ENCODE results near the gene MALL. TPM values are rescaled to one million over a fixed set of nuclear protein-coding genes. Genes with fewer than 3 reads are reported as not detected.

The MALL gene
- polyA plus RNA-seq, 2 of the 4 experiments (the other 2 are of a cell fraction), result 77.8 to 123 TPM

DNA sequence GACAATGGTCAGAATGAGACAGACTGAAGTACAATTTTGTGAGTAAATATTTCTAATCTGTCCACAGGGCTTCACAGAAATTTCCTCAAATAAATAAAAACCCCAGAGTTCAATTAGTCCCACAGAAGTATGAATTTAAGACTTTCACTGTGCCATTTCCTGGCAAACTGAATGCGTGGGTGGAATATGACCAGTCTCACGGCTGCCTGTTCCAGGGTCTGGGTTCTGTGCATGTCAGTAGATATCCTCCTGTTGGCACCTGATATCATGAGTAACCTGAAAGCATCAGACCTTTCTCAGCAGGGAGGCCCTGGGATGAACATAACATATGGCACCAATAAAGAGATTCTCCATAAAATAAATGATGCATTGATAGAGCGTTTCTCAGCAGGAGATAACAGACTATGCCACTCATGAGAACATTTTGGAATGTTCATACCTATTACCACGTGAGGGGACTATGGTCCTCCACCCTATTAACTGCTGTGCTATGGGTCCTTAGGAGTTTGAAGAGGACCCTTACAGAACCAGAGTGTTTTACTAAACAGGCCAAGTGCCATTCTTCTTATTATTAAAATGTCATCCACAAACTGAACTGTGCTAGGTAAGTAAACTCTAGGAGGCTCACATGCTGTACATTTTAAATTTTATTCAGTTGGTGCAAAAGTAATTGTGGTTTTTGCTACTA is 10.6 kb upstream of the MALL start:
- no peak overlapping the region for H3K4me3 ChIP-seq
- no peak for DNase-seq (ENCODE audit: low read depth in 1 of 2, low spot score in 1 of 2)
- no peaks in the 10 kb centered on the region for H3K4me1 ChIP-seq
- 77% methylated on average over 4 of the region's 4 CpGs for WGBS (ENCODE audit: missing lambda C conversion rate)
- no peak overlapping the region for H3K27ac ChIP-seq
- H3K9me3 ChIP-seq, result no peaks in the 10 kb centered on the region
- ATAC-seq, result no peak
- no peak for FAIRE-seq
- TF ChIP-seq HDAC2 (IDR thresholded peaks at IDR 0.05), result no peak
- no peak for TF ChIP-seq FOXS1 (CRISPR knock-in tag; IDR thresholded peaks at IDR 0.05)
- TF ChIP-seq SMC3 (IDR thresholded peaks at IDR 0.05), result no peak
- TF ChIP-seq, protein P1, sequence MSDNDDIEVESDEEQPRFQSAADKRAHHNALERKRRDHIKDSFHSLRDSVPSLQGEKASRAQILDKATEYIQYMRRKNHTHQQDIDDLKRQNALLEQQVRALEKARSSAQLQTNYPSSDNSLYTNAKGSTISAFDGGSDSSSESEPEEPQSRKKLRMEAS (IDR thresholded peaks at IDR 0.05), result no peak
- TF ChIP-seq EP300 (IDR thresholded peaks at IDR 0.05), result no peak
- TF ChIP-seq ZNF302 (CRISPR knock-in tag; IDR thresholded peaks at IDR 0.05), result no peak
- TF ChIP-seq ESRRA (IDR thresholded peaks at IDR 0.05; ENCODE audit: borderline replicate concordance, low read length), result no peak
- TF ChIP-seq, protein P2, sequence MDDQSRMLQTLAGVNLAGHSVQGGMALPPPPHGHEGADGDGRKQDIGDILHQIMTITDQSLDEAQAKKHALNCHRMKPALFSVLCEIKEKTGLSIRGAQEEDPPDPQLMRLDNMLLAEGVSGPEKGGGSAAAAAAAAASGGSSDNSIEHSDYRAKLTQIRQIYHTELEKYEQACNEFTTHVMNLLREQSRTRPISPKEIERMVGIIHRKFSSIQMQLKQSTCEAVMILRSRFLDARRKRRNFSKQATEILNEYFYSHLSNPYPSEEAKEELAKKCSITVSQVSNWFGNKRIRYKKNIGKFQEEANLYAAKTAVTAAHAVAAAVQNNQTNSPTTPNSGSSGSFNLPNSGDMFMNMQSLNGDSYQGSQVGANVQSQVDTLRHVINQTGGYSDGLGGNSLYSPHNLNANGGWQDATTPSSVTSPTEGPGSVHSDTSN (IDR thresholded peaks at IDR 0.05), result no peak
- no peak for TF ChIP-seq RAD21 (conservative IDR thresholded peaks at IDR 0.05 in 1 of 2, IDR thresholded peaks at IDR 0.05 in 1 of 2)
- TF ChIP-seq BHLHE40 (IDR thresholded peaks at IDR 0.05; ENCODE audit: low read depth, low read length), result no peak
- no peak for TF ChIP-seq CHD2 (IDR thresholded peaks at IDR 0.05; ENCODE audit: low read length, partially characterized antibody)
- no peak for TF ChIP-seq EHMT2 (IDR thresholded peaks at IDR 0.05; ENCODE audit: low read depth)
- TF ChIP-seq NFE2L2 (conservative IDR thresholded peaks at IDR 0.05; ENCODE audit: low read length), result no peak
- ChIA-PET POLR2A (no interaction called here), CTCF (interaction anchor here (2.0 kb wide), 1 partner anchor 10 kb away, joined by 12 read pairs; the partner anchor contains the start of gene MALL)
- no peak overlapping the region for H3K4me2 ChIP-seq

DNA sequence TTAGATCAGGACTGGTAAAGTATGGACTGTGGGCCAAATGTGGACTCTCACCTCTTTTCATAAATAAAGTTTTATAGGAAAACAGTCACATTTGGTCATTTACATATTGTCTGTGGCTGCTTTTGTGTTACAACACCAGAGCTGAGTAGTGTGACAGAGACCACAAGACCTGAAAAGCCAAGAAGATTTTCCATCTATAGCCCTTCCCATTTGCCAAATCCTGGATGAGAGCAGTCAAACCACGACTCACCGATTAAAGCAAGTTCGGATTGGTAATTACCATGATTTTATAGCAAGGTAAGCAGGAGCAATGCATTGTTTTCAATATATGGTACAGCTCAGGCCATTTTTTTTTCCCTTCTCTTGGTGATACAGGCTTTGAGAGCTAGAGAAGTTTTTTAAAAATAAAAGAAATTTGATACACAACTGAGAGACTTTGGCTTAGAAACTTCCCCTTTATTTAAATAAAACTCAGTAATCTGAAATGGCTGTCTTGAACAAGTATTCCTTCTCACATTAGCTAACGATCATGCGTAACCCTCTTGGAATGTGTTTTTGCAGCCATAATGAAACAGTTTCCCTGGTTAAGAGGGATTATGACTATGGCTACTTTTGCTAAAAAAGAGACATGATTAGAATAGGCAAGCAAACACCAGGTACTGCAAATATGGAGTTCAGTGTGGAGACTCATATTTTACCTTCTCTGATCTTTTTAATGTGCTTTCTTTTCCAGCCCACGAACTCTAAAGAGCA is 9.5 kb upstream of the MALL start:
- no peaks in the 10 kb centered on the region for H3K4me1 ChIP-seq
- no peak for FAIRE-seq

More for the DNA sequence above, 9.5 kb upstream of the MALL start:
- DNase-seq (ENCODE audit: low read depth in 1 of 2, low spot score in 1 of 2), result no peak
- Histone ChIP-seq H3K4me3 (no peak overlapping the region), H3K9me3 (no peaks in the 10 kb centered on the region), H3K4me2 (no peak overlapping the region), H3K27ac (no peak overlapping the region)
- ChIA-PET POLR2A (no interaction called here), CTCF (interaction anchor here (0.8 to 2.0 kb wide), 2 partner anchors 9 to 31 kb away, joined by 3 to 12 read pairs; partner anchors contain the start of gene MALL)
- TF ChIP-seq, protein P2 (IDR thresholded peaks at IDR 0.05), result no peak
- TF ChIP-seq NR3C1 (IDR thresholded peaks at IDR 0.05) (no peak), BHLHE40 (IDR thresholded peaks at IDR 0.05; ENCODE audit: low read depth, low read length) (no peak), HDAC2 (IDR thresholded peaks at IDR 0.05) (no peak)
- TF ChIP-seq, protein P3, sequence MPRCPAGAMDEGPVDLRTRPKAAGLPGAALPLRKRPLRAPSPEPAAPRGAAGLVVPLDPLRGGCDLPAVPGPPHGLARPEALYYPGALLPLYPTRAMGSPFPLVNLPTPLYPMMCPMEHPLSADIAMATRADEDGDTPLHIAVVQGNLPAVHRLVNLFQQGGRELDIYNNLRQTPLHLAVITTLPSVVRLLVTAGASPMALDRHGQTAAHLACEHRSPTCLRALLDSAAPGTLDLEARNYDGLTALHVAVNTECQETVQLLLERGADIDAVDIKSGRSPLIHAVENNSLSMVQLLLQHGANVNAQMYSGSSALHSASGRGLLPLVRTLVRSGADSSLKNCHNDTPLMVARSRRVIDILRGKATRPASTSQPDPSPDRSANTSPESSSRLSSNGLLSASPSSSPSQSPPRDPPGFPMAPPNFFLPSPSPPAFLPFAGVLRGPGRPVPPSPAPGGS (IDR thresholded peaks at IDR 0.05), result no peak
- no peak for ATAC-seq
- 84% methylated on average over 6 of the region's 6 CpGs for WGBS (ENCODE audit: missing lambda C conversion rate)

All from A549 (cell line).